ENCODE results near the gene DNAJB6. TPM values are rescaled to one million over a fixed set of nuclear protein-coding genes. Genes with fewer than 3 reads are reported as not detected.

DNAJB6 gene
- total and polyA plus RNA-seq, 5 donors from 2014 or later = 115 to 250 (median 121) TPM

- no peak overlapping the region for H3K4me3 ChIP-seq (ENCODE audit: low read depth, low read length)
- Mint-ChIP-seq H3K36me3 (peaks cover 27% of the 10 kb centered on the region), H3K9me3 (no peaks in the 10 kb centered on the region), H3K4me1 (peaks cover 2 to 17% (median 7%) of the 10 kb centered on the region in 4 donors), H3K27ac (no peak overlapping the region), H3K4me3 (no peak overlapping the region), H3K27me3 (no peaks in the 10 kb centered on the region)
- no peak overlapping the region for H3K27ac ChIP-seq (ENCODE audit: insufficient read depth, low read length, poor library complexity, severe bottlenecking)
- no peak for ATAC-seq (ENCODE audit: low read depth in 2 of 2)
- no peaks in the 10 kb centered on the region for H3K27me3 ChIP-seq (ENCODE audit: control insufficient read depth, insufficient read depth, low read length)
- H3K9me3 ChIP-seq (ENCODE audit: control insufficient read depth in 2 of 2, low read length in 2 of 2) = no peaks in the 10 kb centered on the region
- peaks cover 16% of the 10 kb centered on the region for H3K4me1 ChIP-seq (ENCODE audit: control insufficient read depth, insufficient read depth, low read length, poor library complexity, severe bottlenecking)
- no peak for DNase-seq
- peaks cover 16% of the 10 kb centered on the region for H3K36me3 ChIP-seq (ENCODE audit: control insufficient read depth, insufficient read depth, low read length)
Observed at GRCh38 chr7:157416011-157416410, 79.2 kb downstream of the DNAJB6 start.

- Histone ChIP-seq H3K4me3 (ENCODE audit: low read depth, low read length) (no peak overlapping the region), H3K4me1 (ENCODE audit: control insufficient read depth, insufficient read depth, low read length, poor library complexity, severe bottlenecking) (no peaks in the 10 kb centered on the region), H3K27ac (ENCODE audit: insufficient read depth, low read length, poor library complexity, severe bottlenecking) (no peak overlapping the region), H3K36me3 (ENCODE audit: control insufficient read depth, insufficient read depth, low read length) (peaks cover 16% of the 10 kb centered on the region), H3K27me3 (ENCODE audit: control insufficient read depth, insufficient read depth, low read length) (no peaks in the 10 kb centered on the region), H3K9me3 (ENCODE audit: control insufficient read depth in 2 of 2, low read length in 2 of 2) (no peaks in the 10 kb centered on the region)
- ATAC-seq (ENCODE audit: low read depth in 2 of 2) (no peak), DNase-seq (no peak)
- Mint-ChIP-seq H3K4me3 (no peak overlapping the region), H3K27me3 (no peaks in the 10 kb centered on the region), H3K9me3 (no peaks in the 10 kb centered on the region), H3K4me1 (peaks cover 0 to 5% (median under 1%) of the 10 kb centered on the region in 4 donors), H3K27ac (no peak overlapping the region), H3K36me3 (peaks cover 24% of the 10 kb centered on the region)
Observed at GRCh38 chr7:157418204-157419034, 81.6 kb downstream of the DNAJB6 start.

GRCh38 chr7:157419035-157419293 lies 82.2 kb downstream of the DNAJB6 start:
- peaks cover 16% of the 10 kb centered on the region for H3K36me3 ChIP-seq (ENCODE audit: control insufficient read depth, insufficient read depth, low read length)
- no peak for ATAC-seq (ENCODE audit: low read depth in 2 of 2)
- H3K4me1 Mint-ChIP-seq = peaks cover 0 to 5% (median under 1%) of the 10 kb centered on the region in 4 donors

GRCh38 chr7:157422279-157422678 lies 85.5 kb downstream of the DNAJB6 start:
- no peak for DNase-seq
- H3K4me1 Mint-ChIP-seq = peaks cover 0 to 2% (median 0%) of the 10 kb centered on the region in 4 donors

More at GRCh38 chr7:157419035-157419293, 82.2 kb downstream of the DNAJB6 start:
- H3K4me3 ChIP-seq (ENCODE audit: low read depth, low read length) = no peak overlapping the region
- no peak overlapping the region for H3K27ac ChIP-seq (ENCODE audit: insufficient read depth, low read length, poor library complexity, severe bottlenecking)
- H3K27me3 Mint-ChIP-seq = no peaks in the 10 kb centered on the region
- H3K4me3 Mint-ChIP-seq = no peak overlapping the region
- no peaks in the 10 kb centered on the region for H3K4me1 ChIP-seq (ENCODE audit: control insufficient read depth, insufficient read depth, low read length, poor library complexity, severe bottlenecking)
- no peaks in the 10 kb centered on the region for H3K27me3 ChIP-seq (ENCODE audit: control insufficient read depth, insufficient read depth, low read length)
- H3K36me3 Mint-ChIP-seq = peaks cover 24% of the 10 kb centered on the region
- H3K27ac Mint-ChIP-seq = no peak overlapping the region
- no peaks in the 10 kb centered on the region for H3K9me3 ChIP-seq (ENCODE audit: control insufficient read depth in 2 of 2, low read length in 2 of 2)
- H3K9me3 Mint-ChIP-seq = no peaks in the 10 kb centered on the region
- DNase-seq = no peak

GRCh38 chr7:157423348-157423747 lies 86.5 kb downstream of the DNAJB6 start:
- H3K27me3 ChIP-seq (ENCODE audit: control insufficient read depth, insufficient read depth, low read length) = no peaks in the 10 kb centered on the region
- no peaks in the 10 kb centered on the region for H3K9me3 ChIP-seq (ENCODE audit: control insufficient read depth in 2 of 2, low read length in 2 of 2)
- no peak for DNase-seq
- no peaks in the 10 kb centered on the region for H3K4me1 ChIP-seq (ENCODE audit: control insufficient read depth, insufficient read depth, low read length, poor library complexity, severe bottlenecking)
- no peaks in the 10 kb centered on the region for H3K36me3 ChIP-seq (ENCODE audit: control insufficient read depth, insufficient read depth, low read length)
- H3K4me3 ChIP-seq (ENCODE audit: low read depth, low read length) = no peak overlapping the region
- H3K27ac Mint-ChIP-seq = no peak overlapping the region
- peak overlapping the region in 1 of 4 donors; percentile 10 for H3K4me3 Mint-ChIP-seq
- H3K27ac ChIP-seq (ENCODE audit: insufficient read depth, low read length, poor library complexity, severe bottlenecking) = no peak overlapping the region
- peaks cover 0 to 2% (median 0%) of the 10 kb centered on the region in 4 donors for H3K4me1 Mint-ChIP-seq
- no peaks in the 10 kb centered on the region for H3K9me3 Mint-ChIP-seq
- H3K27me3 Mint-ChIP-seq = no peaks in the 10 kb centered on the region
- no peak for ATAC-seq (ENCODE audit: low read depth in 2 of 2)
- no peaks in the 10 kb centered on the region for H3K36me3 Mint-ChIP-seq

More at GRCh38 chr7:157422279-157422678, 85.5 kb downstream of the DNAJB6 start:
- Mint-ChIP-seq H3K27ac (no peak overlapping the region), H3K27me3 (no peaks in the 10 kb centered on the region), H3K9me3 (no peaks in the 10 kb centered on the region), H3K36me3 (no peaks in the 10 kb centered on the region), H3K4me3 (no peak overlapping the region)
- Histone ChIP-seq H3K27me3 (ENCODE audit: control insufficient read depth, insufficient read depth, low read length) (no peaks in the 10 kb centered on the region), H3K4me3 (ENCODE audit: low read depth, low read length) (no peak overlapping the region), H3K27ac (ENCODE audit: insufficient read depth, low read length, poor library complexity, severe bottlenecking) (no peak overlapping the region), H3K9me3 (ENCODE audit: control insufficient read depth in 2 of 2, low read length in 2 of 2) (no peaks in the 10 kb centered on the region), H3K36me3 (ENCODE audit: control insufficient read depth, insufficient read depth, low read length) (no peaks in the 10 kb centered on the region), H3K4me1 (ENCODE audit: control insufficient read depth, insufficient read depth, low read length, poor library complexity, severe bottlenecking) (no peaks in the 10 kb centered on the region)
- ATAC-seq (ENCODE audit: low read depth in 2 of 2) = no peak

- H3K4me3 ChIP-seq (ENCODE audit: low read depth, low read length) = no peak overlapping the region
- H3K36me3 ChIP-seq (ENCODE audit: control insufficient read depth, insufficient read depth, low read length) = no peaks in the 10 kb centered on the region
- no peaks in the 10 kb centered on the region for H3K9me3 Mint-ChIP-seq
- H3K4me1 ChIP-seq (ENCODE audit: control insufficient read depth, insufficient read depth, low read length, poor library complexity, severe bottlenecking) = no peaks in the 10 kb centered on the region
- no peak overlapping the region for H3K27ac ChIP-seq (ENCODE audit: insufficient read depth, low read length, poor library complexity, severe bottlenecking)
- no peaks in the 10 kb centered on the region for H3K36me3 Mint-ChIP-seq
- peak overlapping the region in 1 of 3 donors; percentile 60 for H3K27ac Mint-ChIP-seq
- no peaks in the 10 kb centered on the region for H3K27me3 ChIP-seq (ENCODE audit: control insufficient read depth, insufficient read depth, low read length)
- no peak overlapping the region for H3K4me3 Mint-ChIP-seq
- DNase-seq = no peak
- H3K27me3 Mint-ChIP-seq = no peaks in the 10 kb centered on the region
- no peaks in the 10 kb centered on the region for H3K9me3 ChIP-seq (ENCODE audit: control insufficient read depth in 2 of 2, low read length in 2 of 2)
- H3K4me1 Mint-ChIP-seq = peaks cover 0 to 2% (median 0%) of the 10 kb centered on the region in 4 donors
- no peak for ATAC-seq (ENCODE audit: low read depth in 2 of 2)
Observed at GRCh38 chr7:157423886-157424565, 87.2 kb downstream of the DNAJB6 start.

- Mint-ChIP-seq H3K27me3 (no peaks in the 10 kb centered on the region), H3K36me3 (no peaks in the 10 kb centered on the region), H3K9me3 (peaks cover 0 to 2% (median 0%) of the 10 kb centered on the region in 7 donors), H3K4me1 (no peaks in the 10 kb centered on the region), H3K27ac (no peak overlapping the region), H3K4me3 (no peak overlapping the region)
- Histone ChIP-seq H3K4me1 (ENCODE audit: control insufficient read depth, insufficient read depth, low read length, poor library complexity, severe bottlenecking) (no peaks in the 10 kb centered on the region), H3K9me3 (ENCODE audit: control insufficient read depth in 2 of 2, low read length in 2 of 2) (no peaks in the 10 kb centered on the region), H3K27me3 (ENCODE audit: control insufficient read depth, insufficient read depth, low read length) (no peaks in the 10 kb centered on the region), H3K4me3 (ENCODE audit: low read depth, low read length) (no peak overlapping the region), H3K36me3 (ENCODE audit: control insufficient read depth, insufficient read depth, low read length) (no peaks in the 10 kb centered on the region), H3K27ac (ENCODE audit: insufficient read depth, low read length, poor library complexity, severe bottlenecking) (no peak overlapping the region)
- ATAC-seq (ENCODE audit: low read depth in 2 of 2) (no peak), DNase-seq (no peak)
Observed at GRCh38 chr7:157425137-157425731, 88.4 kb downstream of the DNAJB6 start.
